ENCODE measurements around the gene TMEFF1.

DNA sequence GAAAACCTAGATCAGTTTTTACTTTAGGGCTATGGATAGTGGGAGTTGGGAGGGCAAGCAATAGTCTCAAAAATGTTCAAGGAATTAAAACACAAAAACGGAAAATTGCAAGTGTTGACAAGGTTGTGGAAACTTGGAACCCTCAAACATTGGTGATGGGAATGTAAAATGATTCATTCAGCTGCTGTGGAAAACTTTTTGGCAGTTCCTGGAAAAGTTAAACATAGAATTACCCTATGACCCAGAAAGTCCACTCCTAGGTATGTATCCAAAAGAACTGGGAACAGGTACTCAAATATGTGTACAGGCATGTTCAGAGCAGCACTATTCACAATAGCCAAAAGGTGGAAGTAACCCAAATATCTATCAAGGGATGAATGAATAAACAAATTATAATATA lies 47.2 kb upstream of the TMEFF1 start:
- TF ChIP-seq, protein P1, sequence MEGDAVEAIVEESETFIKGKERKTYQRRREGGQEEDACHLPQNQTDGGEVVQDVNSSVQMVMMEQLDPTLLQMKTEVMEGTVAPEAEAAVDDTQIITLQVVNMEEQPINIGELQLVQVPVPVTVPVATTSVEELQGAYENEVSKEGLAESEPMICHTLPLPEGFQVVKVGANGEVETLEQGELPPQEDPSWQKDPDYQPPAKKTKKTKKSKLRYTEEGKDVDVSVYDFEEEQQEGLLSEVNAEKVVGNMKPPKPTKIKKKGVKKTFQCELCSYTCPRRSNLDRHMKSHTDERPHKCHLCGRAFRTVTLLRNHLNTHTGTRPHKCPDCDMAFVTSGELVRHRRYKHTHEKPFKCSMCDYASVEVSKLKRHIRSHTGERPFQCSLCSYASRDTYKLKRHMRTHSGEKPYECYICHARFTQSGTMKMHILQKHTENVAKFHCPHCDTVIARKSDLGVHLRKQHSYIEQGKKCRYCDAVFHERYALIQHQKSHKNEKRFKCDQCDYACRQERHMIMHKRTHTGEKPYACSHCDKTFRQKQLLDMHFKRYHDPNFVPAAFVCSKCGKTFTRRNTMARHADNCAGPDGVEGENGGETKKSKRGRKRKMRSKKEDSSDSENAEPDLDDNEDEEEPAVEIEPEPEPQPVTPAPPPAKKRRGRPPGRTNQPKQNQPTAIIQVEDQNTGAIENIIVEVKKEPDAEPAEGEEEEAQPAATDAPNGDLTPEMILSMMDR (conservative IDR thresholded peaks at IDR 0.05 in 1 of 2, IDR thresholded peaks at IDR 0.05 in 1 of 2; ENCODE audit: extremely low read depth in 1 of 2, insufficient read depth in 1 of 2, low read depth in 1 of 2, low read length in 2 of 2) = no peak
- TF ChIP-seq EZH2 (IDR thresholded peaks at IDR 0.05; ENCODE audit: borderline replicate concordance, low read length) = no peak
